GM19397 (cell line): Measurements from ENCODE around the gene ADORA2A.

ENCODE experiments used
- ATAC-seq: cut with Tn5 transposase; IDR thresholded peaks from one replicate; pipeline ENCODE4 v1.9.1; 2021; ENCODE audit warnings: mild to moderate bottlenecking, moderate library complexity; ENCODE audit not compliant: unreplicated experiment

The ADORA2A gene

DNA sequence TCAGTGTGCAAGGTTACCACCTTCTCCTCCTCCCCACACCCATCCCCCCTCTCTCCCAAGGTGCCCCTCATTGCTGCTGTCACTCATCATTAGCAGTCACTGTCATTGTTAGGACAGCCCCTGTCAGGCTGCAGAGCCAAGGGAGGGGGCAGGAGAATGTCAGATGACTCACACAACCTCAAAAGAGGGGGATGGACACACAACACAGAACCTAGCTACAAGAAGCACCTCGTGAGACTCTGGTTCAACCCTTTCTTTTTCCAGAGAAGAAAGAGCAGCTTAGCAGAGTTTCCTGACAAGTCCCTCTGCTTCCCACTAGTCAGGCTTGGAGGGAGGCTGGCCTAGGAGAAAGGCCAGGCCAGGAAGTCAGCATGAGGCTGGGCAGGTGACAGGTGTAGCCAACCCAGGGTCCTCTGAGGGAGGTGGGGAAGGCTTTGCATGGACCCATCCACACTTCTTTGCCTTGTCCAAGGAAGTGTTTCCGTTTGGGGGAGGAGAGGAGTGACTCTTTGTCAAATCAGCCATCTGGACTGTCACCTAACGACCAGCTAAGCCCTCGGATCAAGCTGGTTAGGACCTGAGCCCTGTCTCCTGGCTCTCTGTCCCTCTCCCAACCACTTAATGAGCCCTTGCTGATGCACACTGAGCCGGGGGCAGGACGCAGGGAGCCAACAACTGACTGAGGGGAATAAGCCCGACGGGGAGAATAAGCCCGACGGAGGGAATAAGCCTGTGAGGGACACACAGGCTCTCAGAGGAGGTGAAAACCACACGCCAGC lies 18.3 kb downstream of the ADORA2A start:
- no peak for ATAC-seq

DNA sequence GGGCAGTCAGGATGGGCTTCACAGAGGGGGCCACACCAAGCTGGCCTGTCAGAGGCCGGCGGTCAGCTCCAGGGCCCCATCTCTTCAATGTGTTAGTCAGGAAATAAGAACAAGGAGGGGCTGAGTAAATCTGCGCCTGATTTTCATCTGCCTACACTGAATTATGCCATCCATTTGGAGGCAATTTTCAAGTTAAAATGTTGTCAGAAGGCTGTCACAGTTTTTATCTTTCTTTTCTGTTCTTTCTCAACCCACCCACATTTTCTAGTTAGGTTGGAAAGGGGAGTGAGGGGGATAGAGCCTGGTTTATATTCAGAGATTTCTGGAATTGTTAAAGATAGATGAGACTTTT lies 18.8 kb downstream of the ADORA2A start:
- no peak for ATAC-seq

- no peak for ATAC-seq
Observed at GRCh38 chr22:24450610-24451009, 23.2 kb downstream of the ADORA2A start.

DNA sequence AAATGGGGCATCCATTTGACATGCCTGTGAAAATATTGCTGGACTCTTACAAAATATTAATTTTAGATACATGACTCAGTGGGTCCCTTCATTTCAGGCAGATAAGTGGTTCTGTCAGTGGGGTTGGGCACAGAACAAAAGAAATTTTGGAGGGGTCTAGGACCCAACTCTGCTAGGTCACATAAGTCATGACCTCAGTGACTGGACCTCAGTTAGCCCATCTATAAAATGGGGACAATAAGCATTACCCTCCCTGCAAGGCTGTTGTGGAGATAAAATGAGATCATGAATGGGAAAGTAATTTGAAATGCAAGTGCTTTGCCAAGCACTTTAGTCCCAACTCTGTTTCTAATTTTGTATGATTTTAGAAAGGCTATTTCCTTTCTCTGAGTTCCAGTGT lies 23.8 kb downstream of the ADORA2A start:
- ATAC-seq: no peak

- ATAC-seq: no peak
Observed at GRCh38 chr22:24453853-24454252, 26.5 kb downstream of the ADORA2A start.

GRCh38 chr22:24455039-24455438 lies 27.6 kb downstream of the ADORA2A start:
- ATAC-seq: no peak

GRCh38 chr22:24455751-24456426 lies 28.5 kb downstream of the ADORA2A start:
- ATAC-seq: no peak

GRCh38 chr22:24457894-24458420 lies 30.6 kb downstream of the ADORA2A start:
- ATAC-seq: no peak

- no peak for ATAC-seq
Observed at GRCh38 chr22:24459911-24460310, 32.5 kb downstream of the ADORA2A start.

GRCh38 chr22:24460418-24461089 lies 33.2 kb downstream of the ADORA2A start:
- no peak for ATAC-seq

GRCh38 chr22:24463071-24463760 lies 35.8 kb downstream of the ADORA2A start:
- ATAC-seq: no peak

GRCh38 chr22:24465566-24465965 lies 38.2 kb downstream of the ADORA2A start:
- ATAC-seq: no peak

DNA sequence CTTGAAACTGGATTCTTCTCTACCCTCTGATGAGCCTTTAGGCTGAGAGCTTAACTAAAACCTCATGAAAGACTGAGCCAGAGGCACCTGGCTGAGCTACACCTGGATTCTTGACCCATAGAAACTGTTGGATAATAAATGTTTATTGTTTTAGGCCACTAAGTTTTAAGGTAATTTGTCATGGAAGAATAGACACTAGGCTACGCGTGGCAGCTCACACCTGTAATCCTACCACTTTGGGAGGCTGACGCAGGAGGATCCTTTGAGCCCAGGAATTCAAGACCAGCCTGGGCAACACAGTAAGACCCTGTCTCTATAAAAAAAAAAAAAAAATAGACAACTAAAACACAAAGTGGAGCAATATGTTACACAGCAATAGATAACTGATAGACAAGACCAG lies 38.6 kb downstream of the ADORA2A start:
- no peak for ATAC-seq

- ATAC-seq: no peak
Observed at GRCh38 chr22:24466716-24467328, 39.4 kb downstream of the ADORA2A start.

- no peak for ATAC-seq
Observed at GRCh38 chr22:24467340-24467739, 39.9 kb downstream of the ADORA2A start.

GRCh38 chr22:24471570-24471969 lies 44.2 kb downstream of the ADORA2A start:
- no peak for ATAC-seq

DNA sequence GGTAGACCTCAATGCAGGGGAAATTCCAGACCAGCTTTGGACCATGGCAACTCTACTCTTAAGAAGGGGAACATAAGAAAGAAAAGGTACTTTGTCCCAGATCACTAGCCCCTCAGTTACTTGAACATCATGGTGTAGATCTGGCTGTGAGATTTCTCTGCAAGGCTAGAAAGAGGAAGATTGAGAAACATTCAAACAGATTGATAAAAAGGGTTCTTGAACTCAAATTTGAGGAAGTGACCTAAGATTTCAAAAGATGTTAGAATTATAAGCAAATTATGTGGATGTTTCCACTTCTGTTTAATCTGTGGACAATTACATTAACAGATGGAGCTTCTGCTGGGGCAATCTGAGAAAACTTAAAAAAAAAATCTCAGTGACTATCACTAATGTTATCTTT lies 45.9 kb downstream of the ADORA2A start:
- no peak for ATAC-seq

- no peak for ATAC-seq
Observed at GRCh38 chr22:24474221-24474620, 46.8 kb downstream of the ADORA2A start.

DNA sequence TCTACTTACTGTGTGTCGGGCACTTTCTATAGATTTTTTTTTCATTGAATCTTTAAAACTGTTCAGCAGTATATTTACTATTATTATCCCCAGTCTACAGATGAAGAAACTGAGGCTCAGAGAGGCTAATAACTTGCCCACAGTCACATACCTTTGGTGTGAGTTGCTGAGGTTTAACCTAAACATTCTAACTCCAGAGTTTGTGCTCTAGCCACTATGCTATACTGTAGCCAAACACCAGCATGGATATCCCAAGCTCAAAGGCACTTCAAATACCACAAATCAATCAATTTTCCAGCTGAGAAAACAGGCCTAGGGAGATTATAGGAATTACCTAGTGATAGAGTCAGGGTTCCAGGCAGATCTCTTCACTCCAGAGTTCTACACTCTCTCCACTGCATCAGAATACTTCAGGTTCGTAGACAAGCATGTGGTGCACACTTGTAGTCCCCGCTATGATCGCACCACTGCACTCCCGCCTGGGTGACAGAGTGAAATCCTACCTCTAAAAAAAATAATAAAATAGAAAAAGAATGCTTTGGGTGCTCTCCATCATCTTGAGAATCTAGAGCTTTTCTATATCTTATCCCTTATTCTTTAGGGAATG lies 47.4 kb downstream of the ADORA2A start:
- ATAC-seq: no peak

- no peak for ATAC-seq
Observed at GRCh38 chr22:24481641-24482040, 54.2 kb downstream of the ADORA2A start.
